PFSK-1 (cell line): Measurements from ENCODE around the gene GRHPR.

Experiments
- FOXP2 ChIP-seq: optimal IDR thresholded peaks from 2 replicates; pipeline ENCODE3; 2011; ENCODE audit warnings: borderline replicate concordance, control low read depth, inconsistent platforms; ENCODE audit not compliant: insufficient read depth; ENCODE audit errors: extremely low read length, extremely low read depth
- POLR2AphosphoS5 ChIP-seq: IDR thresholded peaks from 2 replicates; pipeline ENCODE4 v1.6.1; 2012; ENCODE audit warnings: low read depth, mild to moderate bottlenecking, control low read depth, low read length, moderate library complexity
- SIN3A ChIP-seq: IDR thresholded peaks from 2 replicates; pipeline ENCODE4 v1.6.1; 2012; ENCODE audit warnings: mild to moderate bottlenecking, low read length, moderate library complexity, borderline replicate concordance; ENCODE audit not compliant: insufficient read depth
- TAF1 ChIP-seq: IDR thresholded peaks from 2 replicates; pipeline ENCODE4 v1.6.1; 2012; ENCODE audit warnings: low read length, control low read depth, borderline replicate concordance; ENCODE audit not compliant: insufficient read depth
- TF ChIP-seq, protein P1 (sequence below), 2 experiments: IDR thresholded peaks; 2 replicates each; pipeline versions ENCODE4 v1.6.1 to v1.8.0; 2011 to 2012; ENCODE audit warnings: low read depth in 2 of 2, low read length in 2 of 2, control low read depth in 1 of 2, inconsistent platforms in 1 of 2, mild to moderate bottlenecking in 1 of 2, moderate library complexity in 1 of 2; ENCODE audit not compliant: insufficient read depth in 1 of 2

Gene GRHPR

DNA sequence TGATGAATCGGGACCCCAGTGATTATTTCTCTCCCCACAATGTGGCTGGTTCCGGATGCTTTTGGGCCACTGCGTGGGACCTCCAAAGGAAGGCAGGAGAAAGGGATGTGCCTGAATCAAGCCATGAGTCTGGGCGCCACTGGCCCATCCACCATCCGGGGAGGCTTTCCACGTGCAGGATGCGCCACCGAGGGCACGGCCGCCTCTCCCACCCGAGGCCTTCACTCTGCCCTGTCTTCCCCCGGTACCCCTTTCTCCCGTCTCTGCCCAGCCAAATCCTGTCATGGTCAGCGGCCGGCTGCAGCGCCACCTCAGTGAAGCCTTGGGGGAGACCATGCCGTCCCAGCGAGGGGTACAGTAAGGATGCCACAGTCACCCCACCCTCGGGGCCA lies 43.9 kb upstream of the GRHPR start:
- TF ChIP-seq TAF1 (no peak), FOXP2 (no peak), SIN3A (no peak), POLR2AphosphoS5 (no peak)
- TF ChIP-seq, protein P1, sequence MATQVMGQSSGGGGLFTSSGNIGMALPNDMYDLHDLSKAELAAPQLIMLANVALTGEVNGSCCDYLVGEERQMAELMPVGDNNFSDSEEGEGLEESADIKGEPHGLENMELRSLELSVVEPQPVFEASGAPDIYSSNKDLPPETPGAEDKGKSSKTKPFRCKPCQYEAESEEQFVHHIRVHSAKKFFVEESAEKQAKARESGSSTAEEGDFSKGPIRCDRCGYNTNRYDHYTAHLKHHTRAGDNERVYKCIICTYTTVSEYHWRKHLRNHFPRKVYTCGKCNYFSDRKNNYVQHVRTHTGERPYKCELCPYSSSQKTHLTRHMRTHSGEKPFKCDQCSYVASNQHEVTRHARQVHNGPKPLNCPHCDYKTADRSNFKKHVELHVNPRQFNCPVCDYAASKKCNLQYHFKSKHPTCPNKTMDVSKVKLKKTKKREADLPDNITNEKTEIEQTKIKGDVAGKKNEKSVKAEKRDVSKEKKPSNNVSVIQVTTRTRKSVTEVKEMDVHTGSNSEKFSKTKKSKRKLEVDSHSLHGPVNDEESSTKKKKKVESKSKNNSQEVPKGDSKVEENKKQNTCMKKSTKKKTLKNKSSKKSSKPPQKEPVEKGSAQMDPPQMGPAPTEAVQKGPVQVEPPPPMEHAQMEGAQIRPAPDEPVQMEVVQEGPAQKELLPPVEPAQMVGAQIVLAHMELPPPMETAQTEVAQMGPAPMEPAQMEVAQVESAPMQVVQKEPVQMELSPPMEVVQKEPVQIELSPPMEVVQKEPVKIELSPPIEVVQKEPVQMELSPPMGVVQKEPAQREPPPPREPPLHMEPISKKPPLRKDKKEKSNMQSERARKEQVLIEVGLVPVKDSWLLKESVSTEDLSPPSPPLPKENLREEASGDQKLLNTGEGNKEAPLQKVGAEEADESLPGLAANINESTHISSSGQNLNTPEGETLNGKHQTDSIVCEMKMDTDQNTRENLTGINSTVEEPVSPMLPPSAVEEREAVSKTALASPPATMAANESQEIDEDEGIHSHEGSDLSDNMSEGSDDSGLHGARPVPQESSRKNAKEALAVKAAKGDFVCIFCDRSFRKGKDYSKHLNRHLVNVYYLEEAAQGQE (IDR thresholded peaks at IDR 0.05; ENCODE audit: insufficient read depth in 1 of 2, low read depth in 2 of 2, low read length in 2 of 2) = no peak

DNA sequence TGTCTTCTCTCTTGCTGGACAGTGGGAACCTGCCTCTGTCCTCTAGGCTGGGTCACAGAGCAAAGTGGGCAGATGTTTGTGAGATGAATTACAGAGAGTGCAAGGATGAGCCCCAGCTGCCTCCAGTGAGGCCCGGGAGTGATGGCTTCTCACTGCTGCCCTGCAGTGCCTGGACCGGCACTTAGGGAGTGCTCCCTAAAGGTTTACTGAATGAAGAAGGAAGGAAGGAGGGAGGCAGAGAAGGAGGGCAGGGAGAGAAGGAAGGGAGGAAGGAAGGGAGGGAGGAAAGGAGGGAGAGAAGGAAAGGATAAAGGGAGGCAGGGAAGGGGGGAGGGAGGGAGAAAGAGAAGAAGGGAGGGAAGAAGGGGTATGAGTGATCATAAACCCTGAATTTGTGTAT lies 42.7 kb upstream of the GRHPR start:
- TF ChIP-seq TAF1 (no peak), POLR2AphosphoS5 (no peak), SIN3A (no peak), FOXP2 (no peak)
- TF ChIP-seq, protein P1 (IDR thresholded peaks at IDR 0.05; ENCODE audit: insufficient read depth in 1 of 2, low read depth in 2 of 2, low read length in 2 of 2) = no peak

DNA sequence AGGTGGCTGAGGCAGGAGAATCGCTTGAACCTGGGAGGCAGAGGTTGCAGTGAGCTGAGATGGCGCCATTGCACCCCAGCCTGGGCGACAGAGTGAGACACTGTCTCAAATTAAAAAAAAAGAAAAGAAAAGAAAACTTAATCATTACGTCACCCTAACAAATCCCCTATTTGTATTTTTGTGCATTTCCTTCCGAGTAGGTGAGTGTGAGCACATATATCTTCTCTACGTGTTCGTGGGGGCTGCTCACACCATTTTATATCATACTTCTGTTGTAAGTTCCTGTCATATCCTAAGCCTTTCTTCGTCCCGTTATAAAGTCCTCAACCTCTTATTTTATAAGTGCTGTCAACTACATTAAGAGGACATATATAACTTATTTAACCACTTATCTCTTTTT lies 41.9 kb upstream of the GRHPR start:
- TF ChIP-seq FOXP2 = no peak
- no peak for TF ChIP-seq POLR2AphosphoS5
- no peak for TF ChIP-seq TAF1
- no peak for TF ChIP-seq SIN3A
- TF ChIP-seq, protein P1 (IDR thresholded peaks at IDR 0.05; ENCODE audit: insufficient read depth in 1 of 2, low read depth in 2 of 2, low read length in 2 of 2) = no peak

DNA sequence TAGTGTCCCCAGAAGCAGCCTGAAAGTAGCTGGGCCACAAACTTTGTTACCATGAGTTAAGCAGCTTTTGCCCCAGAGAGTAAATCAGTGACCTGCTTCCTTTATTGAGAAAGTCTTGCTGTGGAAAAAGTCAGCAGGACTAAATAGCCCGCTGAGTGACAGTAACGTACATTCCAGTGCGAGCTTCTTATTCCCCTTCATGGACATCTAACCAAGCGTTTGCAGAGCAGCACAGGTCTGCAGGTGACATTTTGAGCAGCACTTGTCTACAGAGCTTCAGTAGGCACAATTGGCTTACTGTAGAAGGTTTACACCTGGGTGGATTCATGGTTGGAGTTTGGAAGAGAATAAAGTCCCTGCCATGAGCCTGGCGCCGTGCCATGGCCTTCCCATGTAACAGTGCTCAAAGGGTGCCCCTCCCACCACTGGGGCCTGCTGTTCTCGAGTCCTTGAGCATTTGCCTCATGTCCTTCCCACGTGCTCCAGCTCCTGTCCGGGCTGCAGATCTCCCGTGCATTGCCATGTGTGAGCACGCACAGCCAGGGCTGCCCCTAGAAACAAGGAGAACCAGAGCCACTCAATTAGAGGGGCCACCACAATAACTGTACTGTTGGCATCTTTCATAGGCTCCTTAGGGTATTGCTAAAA lies 41.3 kb upstream of the GRHPR start:
- no peak for TF ChIP-seq SIN3A
- TF ChIP-seq TAF1 = no peak
- TF ChIP-seq FOXP2 = no peak
- TF ChIP-seq POLR2AphosphoS5 = no peak
- TF ChIP-seq, protein P1 (IDR thresholded peaks at IDR 0.05; ENCODE audit: insufficient read depth in 1 of 2, low read depth in 2 of 2, low read length in 2 of 2) = no peak
